Fibroblast of pulmonary artery (primary cell): Measurements from ENCODE around the gene HPCAL1.

ENCODE experiments used
- DNase-seq: peaks from one replicate; pipeline ENCODE4 v3.0.0-alpha.2; 2010; ENCODE audit warnings: low read depth
- H3K4me3 ChIP-seq: replicated peaks from 2 replicates; pipeline ENCODE4 v1.5.1; 2011; ENCODE audit warnings: low read depth, mild to moderate bottlenecking, control low read depth, low read length, moderate library complexity
- CTCF ChIP-seq: IDR thresholded peaks from 2 replicates; pipeline ENCODE4 v1.5.1; 2011; ENCODE audit warnings: mild to moderate bottlenecking, control low read depth, low read length, inconsistent platforms; ENCODE audit errors: missing control alignments

HPCAL1 gene

GRCh38 chr2:10320575-10320931, 17.8 kb downstream of the HPCAL1 start:
- no peak for TF ChIP-seq CTCF

GRCh38 chr2:10320933-10321332, 18.2 kb downstream of the HPCAL1 start:
- no peak for DNase-seq
- no peak for TF ChIP-seq CTCF
- no peak overlapping the region for H3K4me3 ChIP-seq

More at GRCh38 chr2:10320575-10320931, 17.8 kb downstream of the HPCAL1 start:
- DNase-seq, result no peak
- H3K4me3 ChIP-seq, result no peak overlapping the region

- TF ChIP-seq CTCF, result no peak
- H3K4me3 ChIP-seq, result no peak overlapping the region
- DNase-seq, result no peak
Observed at GRCh38 chr2:10321622-10322021, 18.9 kb downstream of the HPCAL1 start.

- no peak for TF ChIP-seq CTCF
- H3K4me3 ChIP-seq, result no peak overlapping the region
- no peak for DNase-seq
Observed at GRCh38 chr2:10322481-10322880, 19.8 kb downstream of the HPCAL1 start.

GRCh38 chr2:10322973-10323372, 20.3 kb downstream of the HPCAL1 start:
- no peak for DNase-seq
- no peak overlapping the region for H3K4me3 ChIP-seq
- no peak for TF ChIP-seq CTCF

GRCh38 chr2:10323535-10323934, 20.8 kb downstream of the HPCAL1 start:
- H3K4me3 ChIP-seq, result no peak overlapping the region
- no peak for DNase-seq
- no peak for TF ChIP-seq CTCF

- H3K4me3 ChIP-seq, result no peak overlapping the region
- peak; percentile 66 for DNase-seq
- TF ChIP-seq CTCF, result no peak
Observed at GRCh38 chr2:10324095-10324832, 21.6 kb downstream of the HPCAL1 start.
